ENCODE data around the gene GABPB2.

GABPB2 gene

GRCh38 chr1:151065089-151065645, 5.4 kb upstream of the GABPB2 start:
- Histone ChIP-seq H3K79me2 (ENCODE audit: insufficient read depth, low read length) (no peaks in the 10 kb centered on the region; the same call in 1 of the 2 replicates), H3K9ac (ENCODE audit: low read length) (no peak overlapping the region)

DNA sequence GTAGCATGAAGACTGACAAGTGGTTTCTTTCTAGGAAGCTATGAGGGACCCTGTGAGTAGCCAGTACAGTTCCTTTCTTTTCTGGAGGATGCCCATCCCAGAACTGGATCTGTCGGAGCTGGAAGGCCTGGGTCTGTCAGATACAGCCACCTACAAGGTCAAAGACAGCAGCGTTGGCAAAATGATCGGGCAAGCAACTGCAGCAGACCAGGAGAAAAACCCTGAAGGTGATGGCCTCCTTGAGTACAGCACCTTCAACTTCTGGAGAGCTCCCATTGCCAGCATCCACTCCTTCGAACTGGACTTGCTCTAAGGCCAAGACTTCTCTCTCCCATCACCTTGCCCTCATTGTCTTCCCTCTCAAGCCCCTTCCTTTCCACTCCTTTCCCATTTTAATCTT, 3.4 kb upstream of the GABPB2 start:
- Histone ChIP-seq H3K27me3 (ENCODE audit: insufficient read depth, low read length) (no peaks in the 10 kb centered on the region), H3K9me2 (ENCODE audit: low read depth, low read length) (no peaks in the 10 kb centered on the region), H3K36me3 (ENCODE audit: insufficient read depth, low read length) (no peaks in the 10 kb centered on the region), H2AFZ (ENCODE audit: low read length) (no peak overlapping the region), H3K9ac (ENCODE audit: low read length) (no peak overlapping the region), H3K9me3 (ENCODE audit: low read length) (no peaks in the 10 kb centered on the region), H3K4me3 (ENCODE audit: low read depth, low read length, poor library complexity, severe bottlenecking) (no peak overlapping the region), H3K4me1 (ENCODE audit: insufficient read depth, low read length, severe bottlenecking) (peaks cover 24% of the 10 kb centered on the region), H4K20me1 (ENCODE audit: insufficient read depth, low read length) (no peaks in the 10 kb centered on the region), H3F3A (ENCODE audit: insufficient read depth, low read length) (0 out of 2 replicates have a peak, but pooled peaks cover 11% of the 10 kb centered on the region), H3K4me2 (ENCODE audit: low read length) (no peak overlapping the region), H3K79me2 (ENCODE audit: insufficient read depth, low read length) (no peaks in the 10 kb centered on the region), H3K27ac (ENCODE audit: low read depth, low read length, poor library complexity, severe bottlenecking) (no peak overlapping the region)
- TF ChIP-seq, protein P1, sequence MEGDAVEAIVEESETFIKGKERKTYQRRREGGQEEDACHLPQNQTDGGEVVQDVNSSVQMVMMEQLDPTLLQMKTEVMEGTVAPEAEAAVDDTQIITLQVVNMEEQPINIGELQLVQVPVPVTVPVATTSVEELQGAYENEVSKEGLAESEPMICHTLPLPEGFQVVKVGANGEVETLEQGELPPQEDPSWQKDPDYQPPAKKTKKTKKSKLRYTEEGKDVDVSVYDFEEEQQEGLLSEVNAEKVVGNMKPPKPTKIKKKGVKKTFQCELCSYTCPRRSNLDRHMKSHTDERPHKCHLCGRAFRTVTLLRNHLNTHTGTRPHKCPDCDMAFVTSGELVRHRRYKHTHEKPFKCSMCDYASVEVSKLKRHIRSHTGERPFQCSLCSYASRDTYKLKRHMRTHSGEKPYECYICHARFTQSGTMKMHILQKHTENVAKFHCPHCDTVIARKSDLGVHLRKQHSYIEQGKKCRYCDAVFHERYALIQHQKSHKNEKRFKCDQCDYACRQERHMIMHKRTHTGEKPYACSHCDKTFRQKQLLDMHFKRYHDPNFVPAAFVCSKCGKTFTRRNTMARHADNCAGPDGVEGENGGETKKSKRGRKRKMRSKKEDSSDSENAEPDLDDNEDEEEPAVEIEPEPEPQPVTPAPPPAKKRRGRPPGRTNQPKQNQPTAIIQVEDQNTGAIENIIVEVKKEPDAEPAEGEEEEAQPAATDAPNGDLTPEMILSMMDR (IDR thresholded peaks at IDR 0.05; ENCODE audit: low read length), result no peak
- no peak for TF ChIP-seq EZH2 (IDR thresholded peaks at IDR 0.05; ENCODE audit: borderline replicate concordance, low read length)

More at GRCh38 chr1:151065089-151065645, 5.4 kb upstream of the GABPB2 start:
- Histone ChIP-seq H3K36me3 (ENCODE audit: insufficient read depth, low read length) (no peaks in the 10 kb centered on the region), H3F3A (ENCODE audit: insufficient read depth, low read length) (0 out of 2 replicates have a peak, but pooled peaks cover 14% of the 10 kb centered on the region), H4K20me1 (ENCODE audit: insufficient read depth, low read length) (no peaks in the 10 kb centered on the region), H3K9me2 (ENCODE audit: low read depth, low read length) (no peaks in the 10 kb centered on the region), H3K9me3 (ENCODE audit: low read length) (no peaks in the 10 kb centered on the region), H2AFZ (ENCODE audit: low read length) (no peak overlapping the region), H3K4me3 (ENCODE audit: low read depth, low read length, poor library complexity, severe bottlenecking) (no peak overlapping the region), H3K27me3 (ENCODE audit: insufficient read depth, low read length) (no peaks in the 10 kb centered on the region), H3K4me2 (ENCODE audit: low read length) (no peak overlapping the region), H3K27ac (ENCODE audit: low read depth, low read length, poor library complexity, severe bottlenecking) (peak overlapping the region; percentile 3), H3K4me1 (ENCODE audit: insufficient read depth, low read length, severe bottlenecking) (peaks cover 31% of the 10 kb centered on the region)
- TF ChIP-seq, protein P1 (IDR thresholded peaks at IDR 0.05; ENCODE audit: low read length), result no peak
- TF ChIP-seq EZH2 (IDR thresholded peaks at IDR 0.05; ENCODE audit: borderline replicate concordance, low read length), result no peak

DNA sequence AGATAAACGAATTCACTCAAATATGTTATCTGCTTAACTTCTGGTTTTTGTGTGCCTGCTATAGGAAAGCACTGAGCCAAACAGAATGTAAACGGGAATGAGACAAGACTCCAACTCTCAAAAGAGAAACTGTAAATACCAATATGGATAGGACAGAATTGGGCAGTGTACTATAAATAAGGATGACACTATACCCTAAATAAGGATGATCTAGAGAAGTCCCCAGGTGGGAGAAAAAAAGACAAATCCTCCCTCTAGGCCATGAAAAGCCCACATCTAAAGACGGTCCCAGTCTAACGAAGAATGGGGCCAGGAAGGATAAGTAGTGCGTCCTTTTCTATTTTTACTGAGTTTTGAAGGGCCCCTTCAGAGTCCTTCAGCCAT, 1.5 kb upstream of the GABPB2 start:
- no peaks in the 10 kb centered on the region for H3K9me2 ChIP-seq (ENCODE audit: low read depth, low read length)
- no peak for TF ChIP-seq EZH2 (IDR thresholded peaks at IDR 0.05; ENCODE audit: borderline replicate concordance, low read length)
- TF ChIP-seq, protein P1 (IDR thresholded peaks at IDR 0.05; ENCODE audit: low read length), result no peak
- H3K79me2 ChIP-seq (ENCODE audit: insufficient read depth, low read length), result no peaks in the 10 kb centered on the region
- H4K20me1 ChIP-seq (ENCODE audit: insufficient read depth, low read length), result no peaks in the 10 kb centered on the region
- peak overlapping the region; percentile 74 for H3K4me2 ChIP-seq (ENCODE audit: low read length)
- H3K27ac ChIP-seq (ENCODE audit: low read depth, low read length, poor library complexity, severe bottlenecking), result peak overlapping the region; percentile 94
- 0 out of 2 replicates have a peak, but pooled peaks cover 11% of the 10 kb centered on the region for H3F3A ChIP-seq (ENCODE audit: insufficient read depth, low read length)
- H3K27me3 ChIP-seq (ENCODE audit: insufficient read depth, low read length), result no peaks in the 10 kb centered on the region
- peak overlapping the region; percentile 82 for H3K4me3 ChIP-seq (ENCODE audit: low read depth, low read length, poor library complexity, severe bottlenecking)
- H3K9ac ChIP-seq (ENCODE audit: low read length), result peak overlapping the region; percentile 97; the same call in 1 of the 2 replicates
- H2AFZ ChIP-seq (ENCODE audit: low read length), result no peak overlapping the region
- H3K36me3 ChIP-seq (ENCODE audit: insufficient read depth, low read length), result no peaks in the 10 kb centered on the region
- H3K9me3 ChIP-seq (ENCODE audit: low read length), result no peaks in the 10 kb centered on the region
- H3K4me1 ChIP-seq (ENCODE audit: insufficient read depth, low read length, severe bottlenecking), result peaks cover 24% of the 10 kb centered on the region
